Measurements from ENCODE around the gene STXBP4. TPM values are rescaled to one million over a fixed set of nuclear protein-coding genes. Genes with fewer than 3 reads are reported as not detected.

The STXBP4 gene
- total RNA-seq, 6 experiments from 2014 or later = 9.4 to 12.9 (median 11.4) TPM

DNA sequence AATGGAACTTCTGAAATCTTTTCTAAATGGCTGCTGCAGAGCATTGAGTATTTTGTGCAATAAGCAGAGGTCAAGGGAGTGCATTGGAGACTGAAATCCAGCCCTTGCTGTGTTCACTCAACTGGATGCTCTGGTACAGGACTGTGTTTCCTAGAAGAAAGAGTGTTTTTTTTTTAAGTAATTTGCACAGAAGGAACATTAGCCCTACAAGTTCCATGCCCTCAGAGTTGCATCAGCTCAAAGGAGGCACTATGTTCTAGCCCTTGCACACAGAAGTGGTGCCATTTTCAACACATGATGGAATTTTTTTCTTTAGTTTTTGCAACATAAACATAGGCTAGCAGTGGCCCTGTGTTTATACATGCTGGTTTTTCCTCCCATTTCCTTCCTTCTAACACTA lies 152.1 kb downstream of the STXBP4 start:
- no peaks in the 10 kb centered on the region; the same call in 1 of the 2 replicates for H3K27me3 Mint-ChIP-seq (ENCODE audit: insufficient read depth)
- H3K9me3 Mint-ChIP-seq = no peaks in the 10 kb centered on the region
- no peaks in the 10 kb centered on the region for H3K36me3 Mint-ChIP-seq (ENCODE audit: low read depth)
- no peak overlapping the region for H3K4me3 Mint-ChIP-seq
- TF ChIP-seq, protein P1, sequence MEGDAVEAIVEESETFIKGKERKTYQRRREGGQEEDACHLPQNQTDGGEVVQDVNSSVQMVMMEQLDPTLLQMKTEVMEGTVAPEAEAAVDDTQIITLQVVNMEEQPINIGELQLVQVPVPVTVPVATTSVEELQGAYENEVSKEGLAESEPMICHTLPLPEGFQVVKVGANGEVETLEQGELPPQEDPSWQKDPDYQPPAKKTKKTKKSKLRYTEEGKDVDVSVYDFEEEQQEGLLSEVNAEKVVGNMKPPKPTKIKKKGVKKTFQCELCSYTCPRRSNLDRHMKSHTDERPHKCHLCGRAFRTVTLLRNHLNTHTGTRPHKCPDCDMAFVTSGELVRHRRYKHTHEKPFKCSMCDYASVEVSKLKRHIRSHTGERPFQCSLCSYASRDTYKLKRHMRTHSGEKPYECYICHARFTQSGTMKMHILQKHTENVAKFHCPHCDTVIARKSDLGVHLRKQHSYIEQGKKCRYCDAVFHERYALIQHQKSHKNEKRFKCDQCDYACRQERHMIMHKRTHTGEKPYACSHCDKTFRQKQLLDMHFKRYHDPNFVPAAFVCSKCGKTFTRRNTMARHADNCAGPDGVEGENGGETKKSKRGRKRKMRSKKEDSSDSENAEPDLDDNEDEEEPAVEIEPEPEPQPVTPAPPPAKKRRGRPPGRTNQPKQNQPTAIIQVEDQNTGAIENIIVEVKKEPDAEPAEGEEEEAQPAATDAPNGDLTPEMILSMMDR (IDR thresholded peaks at IDR 0.05) = no peak
- H3K4me1 Mint-ChIP-seq (ENCODE audit: low read depth) = no peaks in the 10 kb centered on the region
- DNase-seq = no peak
- H3K27ac Mint-ChIP-seq = no peak overlapping the region

GRCh38 chr17:55121268-55121667 lies 152.7 kb downstream of the STXBP4 start:
- no peak overlapping the region for H3K27ac Mint-ChIP-seq
- H3K27me3 Mint-ChIP-seq (ENCODE audit: insufficient read depth) = no peaks in the 10 kb centered on the region; the same call in 1 of the 2 replicates
- H3K9me3 Mint-ChIP-seq = no peaks in the 10 kb centered on the region
- no peaks in the 10 kb centered on the region for H3K36me3 Mint-ChIP-seq (ENCODE audit: low read depth)
- H3K4me3 Mint-ChIP-seq = no peak overlapping the region
- no peaks in the 10 kb centered on the region for H3K4me1 Mint-ChIP-seq (ENCODE audit: low read depth)
- TF ChIP-seq, protein P1 (IDR thresholded peaks at IDR 0.05) = no peak
- DNase-seq = no peak

GRCh38 chr17:55122114-55122513 lies 153.5 kb downstream of the STXBP4 start:
- H3K36me3 Mint-ChIP-seq (ENCODE audit: low read depth) = no peaks in the 10 kb centered on the region
- no peaks in the 10 kb centered on the region for H3K9me3 Mint-ChIP-seq
- no peak overlapping the region for H3K4me3 Mint-ChIP-seq
- no peak overlapping the region for H3K27ac Mint-ChIP-seq
- DNase-seq = no peak
- H3K4me1 Mint-ChIP-seq (ENCODE audit: low read depth) = no peaks in the 10 kb centered on the region
- TF ChIP-seq, protein P1 (IDR thresholded peaks at IDR 0.05) = no peak
- H3K27me3 Mint-ChIP-seq (ENCODE audit: insufficient read depth) = no peaks in the 10 kb centered on the region; the same call in 1 of the 2 replicates

DNA sequence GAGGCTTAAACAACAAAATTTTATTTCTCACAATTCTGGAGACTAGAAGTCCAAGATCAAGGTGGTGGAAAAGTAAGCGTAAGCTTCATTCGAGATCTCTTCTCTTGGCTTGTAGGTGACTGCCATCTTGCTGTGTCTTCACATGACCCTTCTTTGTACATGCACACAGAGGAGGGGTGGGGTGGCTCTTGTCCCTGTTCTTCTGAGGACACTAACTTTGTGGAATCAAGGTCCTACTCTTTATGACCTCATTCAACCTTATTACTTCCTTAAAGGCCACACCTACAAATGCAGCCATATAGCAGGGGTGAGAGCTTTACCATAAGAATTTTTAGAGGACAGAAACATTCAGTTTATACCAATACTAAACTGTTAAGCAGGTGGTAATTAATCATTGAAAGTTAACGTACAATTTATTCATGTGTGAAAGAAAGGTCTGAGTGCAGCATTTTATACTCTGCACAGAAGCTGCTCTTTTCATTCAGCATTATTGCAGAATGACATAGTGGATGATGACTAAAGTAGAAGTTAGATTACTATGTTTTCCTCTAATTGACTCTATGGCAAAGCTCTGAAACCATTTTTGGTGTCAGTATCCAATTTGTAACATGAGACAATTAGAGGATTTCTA lies 156.3 kb downstream of the STXBP4 start:
- H3K4me3 Mint-ChIP-seq = no peak overlapping the region
- no peak overlapping the region for H3K27ac Mint-ChIP-seq
- no peaks in the 10 kb centered on the region for H3K4me1 Mint-ChIP-seq (ENCODE audit: low read depth)
- TF ChIP-seq, protein P1 (IDR thresholded peaks at IDR 0.05) = no peak
- no peaks in the 10 kb centered on the region for H3K9me3 Mint-ChIP-seq
- no peaks in the 10 kb centered on the region for H3K36me3 Mint-ChIP-seq (ENCODE audit: low read depth)
- no peak for DNase-seq
- H3K27me3 Mint-ChIP-seq (ENCODE audit: insufficient read depth) = no peaks in the 10 kb centered on the region

DNA sequence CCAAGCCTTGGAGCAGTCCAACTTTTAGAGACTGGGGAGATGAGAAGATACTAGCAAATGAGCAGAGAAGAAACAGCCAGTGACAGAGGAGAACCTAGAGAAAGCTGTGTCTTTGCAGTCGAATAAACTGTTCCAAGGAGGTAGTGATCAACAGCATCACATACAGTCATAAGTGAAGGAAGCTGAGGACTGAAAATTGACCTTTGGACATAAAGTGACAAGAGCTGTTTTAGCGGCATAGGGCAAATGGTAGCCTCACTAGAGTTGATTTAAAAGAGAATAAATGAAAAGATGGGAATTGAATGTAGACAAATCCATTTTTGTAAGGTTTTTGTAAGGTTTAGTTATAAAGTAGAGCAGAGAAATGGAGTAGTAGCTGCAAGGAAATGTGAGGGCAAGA lies 165.0 kb downstream of the STXBP4 start:
- Mint-ChIP-seq H3K4me1 (ENCODE audit: low read depth) (peaks cover 8% of the 10 kb centered on the region), H3K27ac (no peak overlapping the region), H3K36me3 (ENCODE audit: low read depth) (no peaks in the 10 kb centered on the region), H3K4me3 (no peak overlapping the region), H3K27me3 (ENCODE audit: insufficient read depth) (peaks cover 1% of the 10 kb centered on the region; the same call in 1 of the 2 replicates), H3K9me3 (no peaks in the 10 kb centered on the region)
- TF ChIP-seq, protein P1 (IDR thresholded peaks at IDR 0.05) = no peak
- DNase-seq = no peak

Data from HFFc6 (cell line).